Stimulated activated CD8-positive, alpha-beta memory T cell treated with anti-CD3 and anti-CD28 coated beads, Interleukin-12 subunit alpha, Interleukin-12 subunit beta, amount 100 ng/mL, for 4 hours (primary cell): ENCODE measurements around the gene SLC26A9.
"Not testable (repeated sequence)": the region's sequence is repeated elsewhere in the genome, so short reads cannot be mapped to it uniquely, and the experiment has no call there.

Experiments used
- DNase-seq: peaks from one replicate; pipeline ENCODE4 v3.0.0-alpha.2; 2020; ENCODE audit warnings: low read depth

The SLC26A9 gene

DNA sequence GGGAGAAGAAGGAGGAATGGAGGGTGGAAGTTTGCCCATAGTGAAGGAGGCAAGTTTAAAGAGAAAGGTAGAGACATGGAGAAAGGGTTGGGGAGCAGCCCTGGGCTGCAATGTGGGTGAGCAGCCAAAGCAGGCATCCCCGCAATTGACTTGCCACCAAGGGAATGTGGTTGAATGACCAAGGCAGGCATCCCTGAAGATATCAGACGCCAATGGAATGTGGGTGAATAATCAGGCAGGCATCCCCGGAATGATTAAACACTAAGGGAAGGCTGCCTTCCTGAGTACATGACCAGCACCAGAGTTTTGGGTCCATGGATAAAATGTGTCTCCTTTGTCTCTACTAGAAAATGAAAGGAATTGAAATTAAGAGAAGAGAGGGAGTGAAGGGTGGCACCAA, 53.5 kb downstream of the SLC26A9 start:
- not testable (repeated sequence) for DNase-seq

DNA sequence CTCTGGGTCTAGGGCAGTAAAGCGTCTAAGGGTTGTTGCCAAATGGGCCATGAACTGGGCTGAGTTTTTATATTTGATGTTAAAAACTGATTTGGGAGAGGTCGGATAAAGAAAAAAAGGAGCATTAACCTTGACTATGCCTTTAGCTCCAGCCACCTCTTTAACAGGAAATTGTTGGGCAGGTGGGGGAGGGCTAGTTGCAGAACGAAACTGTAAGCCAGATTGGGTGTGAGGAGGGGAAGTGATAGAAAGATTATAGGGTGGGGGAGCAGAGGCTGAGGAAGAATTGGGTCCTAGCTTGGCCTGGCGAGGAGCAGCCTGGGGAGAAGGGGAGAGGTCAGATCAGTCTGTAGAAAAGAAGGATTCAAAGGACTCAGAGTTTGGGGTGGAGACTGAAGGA, 54.2 kb downstream of the SLC26A9 start:
- DNase-seq = not testable (repeated sequence)

DNA sequence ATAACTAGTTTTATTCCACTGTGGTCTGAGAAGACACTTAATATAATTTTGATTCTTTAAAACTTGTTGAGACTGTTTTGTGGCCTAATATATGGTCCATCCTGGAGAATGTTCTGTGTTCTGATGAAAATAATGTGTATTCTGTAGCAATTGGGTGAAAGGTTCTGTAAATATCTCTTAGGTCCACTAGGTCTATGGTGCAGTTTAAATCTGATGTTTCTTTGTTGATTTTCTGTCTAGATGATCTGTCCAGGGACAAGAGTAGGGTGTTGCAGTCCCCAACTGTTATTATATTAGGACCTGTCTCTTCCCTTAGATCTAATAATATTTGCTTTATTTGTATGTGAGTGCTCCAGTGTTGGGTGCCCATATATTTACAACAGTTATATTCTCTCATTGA, 59.5 kb downstream of the SLC26A9 start:
- DNase-seq = no peak

DNA sequence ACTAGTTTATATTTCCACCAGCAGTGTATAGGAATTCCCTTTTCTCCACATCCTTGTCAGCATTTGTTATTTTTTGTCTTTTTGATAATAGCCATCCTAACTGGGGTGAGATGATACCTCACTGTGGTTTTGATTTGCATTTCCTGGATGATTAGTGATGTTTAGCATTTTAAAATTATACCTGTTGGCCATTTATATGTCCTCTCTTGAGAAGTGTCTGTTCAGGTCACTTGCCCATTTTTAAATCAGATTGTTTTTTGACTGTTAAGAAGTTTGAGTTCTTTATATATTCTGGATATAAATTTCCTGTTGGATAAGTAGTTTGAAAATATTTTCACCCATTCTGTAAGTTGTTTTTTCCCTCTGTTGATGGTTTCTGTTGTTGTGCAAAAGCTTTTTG, 62.3 kb downstream of the SLC26A9 start:
- no peak for DNase-seq

DNA sequence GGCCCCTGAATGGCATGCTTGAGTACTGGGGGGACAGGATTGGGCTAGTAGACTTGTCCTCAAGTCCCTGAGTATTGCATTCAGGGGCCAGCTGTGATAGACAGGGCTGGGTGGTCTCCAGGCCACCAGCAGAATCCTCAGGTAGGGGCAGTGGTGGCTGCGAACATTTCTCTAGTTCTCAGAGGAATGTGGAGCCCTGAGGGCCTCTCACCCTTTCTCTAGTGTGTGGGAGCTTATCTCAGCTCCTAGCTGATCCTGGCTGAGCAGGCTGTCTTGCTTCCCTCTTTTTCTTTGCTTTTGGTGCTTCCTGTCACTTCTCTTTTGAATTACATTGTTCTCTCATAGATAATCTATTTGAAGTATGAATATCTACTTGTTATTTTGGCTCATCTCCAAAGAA, 63.3 kb downstream of the SLC26A9 start:
- no peak for DNase-seq

DNA sequence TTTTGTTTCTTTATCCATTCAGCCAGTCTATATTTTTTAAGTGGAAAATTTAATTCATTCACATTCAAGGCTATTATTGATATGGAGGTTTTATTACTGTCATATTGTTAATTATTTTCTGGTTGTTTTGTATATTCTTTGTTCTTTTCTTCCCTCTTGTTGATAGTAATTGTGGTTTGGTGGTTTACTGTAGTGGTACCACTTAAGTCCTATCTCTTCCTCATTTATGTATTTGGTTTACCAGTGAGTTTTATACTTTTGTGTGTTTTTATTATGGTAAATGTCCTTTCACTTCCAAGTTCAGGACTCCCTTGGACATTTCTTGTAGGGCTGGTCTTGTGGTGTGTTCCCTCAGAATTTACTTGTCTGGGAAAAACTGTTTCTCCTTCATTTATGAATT, 65.2 kb downstream of the SLC26A9 start:
- DNase-seq = no peak

DNA sequence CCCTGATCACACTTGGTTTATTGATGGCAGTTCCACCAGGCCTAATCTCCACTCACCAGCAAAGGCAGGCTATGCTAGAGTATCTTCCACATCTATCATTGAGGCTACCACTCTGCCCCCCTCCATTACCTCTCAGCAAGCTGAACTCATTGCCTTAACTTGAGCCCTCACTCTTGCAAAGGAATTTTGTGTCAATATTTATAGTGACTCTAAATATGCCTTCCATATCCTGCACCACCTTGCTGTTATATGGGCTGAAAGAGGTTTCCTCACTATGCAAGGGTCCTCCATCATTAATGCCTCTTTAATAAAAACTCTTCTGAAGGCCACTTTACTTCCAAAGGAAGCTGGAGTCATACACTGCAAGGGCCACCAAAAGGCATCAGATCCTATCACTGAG, 70.1 kb downstream of the SLC26A9 start:
- DNase-seq = not testable (repeated sequence)

DNA sequence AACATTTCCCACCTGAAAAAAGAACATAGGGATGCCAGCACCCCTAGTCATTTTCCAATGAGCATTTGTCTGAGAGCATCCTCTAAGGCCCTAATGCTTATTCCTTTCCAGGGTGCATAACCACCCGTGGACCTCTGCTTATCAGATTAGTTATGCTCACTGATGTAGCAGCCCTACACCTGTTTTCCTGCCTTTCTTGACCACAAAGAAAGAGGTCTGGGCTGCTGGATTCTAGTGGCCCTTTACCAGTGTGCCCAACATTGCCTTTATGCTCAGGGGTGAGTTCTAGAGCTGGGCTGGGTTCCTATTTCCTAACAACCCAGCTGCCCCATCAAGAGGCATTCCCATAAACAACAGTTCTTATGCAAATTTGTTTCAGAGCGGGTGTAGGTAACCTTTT, 73.0 kb downstream of the SLC26A9 start:
- DNase-seq = no peak
